ENCODE measurements around the gene SLFN14. TPM values are rescaled to one million over a fixed set of nuclear protein-coding genes. Genes with fewer than 3 reads are reported as not detected.
"Not testable (repeated sequence)": the region's sequence is repeated elsewhere in the genome, so short reads cannot be mapped to it uniquely, and the experiment has no call there.

Gene SLFN14
- polyA plus RNA-seq, 3 donors from 2014 or later = 0.10 to 0.50 TPM; not detected in 1

DNA sequence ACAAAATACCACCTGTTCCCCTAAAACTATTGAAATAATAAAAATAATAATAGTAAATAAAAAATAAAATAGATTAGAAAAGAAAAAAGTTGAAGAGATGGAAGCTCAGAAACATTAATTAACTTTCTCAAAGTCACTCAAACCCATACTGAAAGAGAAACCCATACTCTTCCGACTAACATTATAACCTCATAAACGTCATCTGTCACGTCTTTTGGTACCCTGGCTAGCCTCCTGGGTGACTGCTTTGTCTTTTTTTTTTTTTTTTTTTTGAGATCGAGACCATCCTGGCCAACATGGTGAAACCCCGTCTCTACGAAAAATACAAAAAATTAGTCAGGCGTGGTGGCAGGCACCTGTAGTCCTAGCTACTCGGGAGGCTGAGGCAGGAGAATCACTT lies 30.8 kb downstream of the SLFN14 start:
- Mint-ChIP-seq H3K27me3 (ENCODE audit: low read depth in 3 of 3) (peaks cover 0 to 12% (median 8%) of the 10 kb centered on the region in 3 donors), H3K9me3 (no peaks in the 10 kb centered on the region), H3K36me3 (peaks cover 16 to 22% (median 18%) of the 10 kb centered on the region in 3 donors), H3K4me3 (peak overlapping the region; percentile 70 to 89 (median 80)), H3K4me1 (peaks cover 90 to 91% of the 10 kb centered on the region in 2 donors), H3K27ac (peak overlapping the region; percentile 91 to 98 (median 98))
- DNase-seq = peak; percentile 66 to 78 (median 67)

DNA sequence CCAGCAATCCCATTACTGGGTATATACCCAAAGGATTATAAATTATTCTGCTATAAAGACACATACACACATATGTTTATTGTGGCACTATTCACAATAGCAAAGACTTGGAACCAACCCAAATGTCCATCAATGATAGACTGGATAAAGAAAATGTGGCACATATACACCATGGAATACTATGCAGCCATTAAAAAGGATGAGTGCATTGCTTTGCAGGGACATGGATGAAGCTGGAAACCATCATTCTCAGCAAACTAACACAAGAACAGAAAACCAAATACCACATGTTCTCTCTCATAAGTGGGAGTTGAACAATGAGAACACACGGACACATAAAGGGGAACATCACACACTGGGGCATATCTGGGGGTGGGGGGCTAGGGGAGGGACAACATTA lies 31.3 kb downstream of the SLFN14 start:
- Mint-ChIP-seq H3K27ac (peak overlapping the region; percentile 91 to 98 (median 94)), H3K4me1 (peaks cover 90 to 91% of the 10 kb centered on the region in 2 donors)

DNA sequence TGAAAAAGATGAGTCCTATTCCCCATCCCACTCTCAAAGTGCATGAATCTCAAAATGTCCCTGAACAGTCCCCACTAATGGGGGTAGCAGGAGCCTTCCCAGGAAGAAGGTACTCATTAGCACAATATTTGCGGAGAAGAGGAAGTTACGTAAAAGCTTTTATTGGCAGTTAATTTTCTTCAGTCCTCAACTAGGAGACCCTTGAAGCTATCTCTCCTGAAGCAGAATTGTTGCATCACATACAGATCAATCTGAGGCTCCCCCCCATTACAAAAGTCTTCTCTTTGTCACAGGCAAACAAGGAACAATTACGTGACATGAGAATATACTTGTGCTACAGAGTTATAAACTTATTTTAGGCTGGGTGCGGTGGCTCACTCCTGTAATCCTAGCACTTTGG lies 37.3 kb downstream of the SLFN14 start:
- Mint-ChIP-seq H3K4me3 (peak overlapping the region; percentile 62 to 92 (median 70)), H3K4me1 (peaks cover 97 to 100% of the 10 kb centered on the region in 2 donors), H3K27me3 (ENCODE audit: low read depth in 3 of 3) (peaks cover 0 to 3% (median 3%) of the 10 kb centered on the region in 3 donors), H3K27ac (peak overlapping the region; percentile 91 to 98 (median 94)), H3K36me3 (peaks cover 12 to 20% (median 13%) of the 10 kb centered on the region in 3 donors), H3K9me3 (no peaks in the 10 kb centered on the region)
- DNase-seq = no peak

More for the DNA sequence above, 31.3 kb downstream of the SLFN14 start:
- not testable (repeated sequence) for H3K9me3 Mint-ChIP-seq, DNase-seq
- Mint-ChIP-seq H3K36me3 (peaks cover 11 to 17% (median 13%) of the 10 kb centered on the region in 3 donors), H3K4me3 (peak overlapping the region in 4 of 5 donors; percentile 21 to 80 (median 74)), H3K27me3 (ENCODE audit: low read depth in 3 of 3) (peaks cover 0 to 10% (median 8%) of the 10 kb centered on the region in 3 donors)

DNA sequence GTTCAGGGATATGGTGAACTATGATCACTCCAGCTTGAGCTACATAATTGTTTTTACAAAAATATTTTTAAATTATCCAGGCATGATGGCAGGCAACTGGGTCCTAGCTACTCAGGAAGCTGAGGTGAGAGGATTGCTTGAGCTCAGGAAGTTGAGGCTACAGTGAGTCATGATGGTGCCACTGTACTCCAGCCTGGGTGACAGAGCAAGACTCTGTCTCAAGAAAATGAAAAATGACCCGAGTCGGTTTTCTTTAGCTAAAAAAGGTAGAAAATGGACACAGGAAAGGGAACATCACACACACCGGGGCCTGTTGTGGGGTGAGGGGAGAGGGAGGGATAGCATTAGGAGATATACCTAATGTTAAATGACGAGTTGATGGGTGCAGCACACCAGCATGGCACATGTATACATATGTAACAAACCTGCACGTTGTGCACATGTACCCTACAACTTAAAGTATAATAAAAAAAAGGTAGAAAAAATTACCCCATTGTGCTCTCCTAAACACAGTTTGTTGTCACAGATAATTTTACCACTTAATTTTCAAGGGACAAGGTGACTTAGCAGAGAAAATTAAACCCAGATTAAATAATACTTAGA lies 38.9 kb downstream of the SLFN14 start:
- Mint-ChIP-seq H3K27ac (peak overlapping the region; percentile 91 to 97 (median 95)), H3K36me3 (peaks cover 14 to 19% (median 16%) of the 10 kb centered on the region in 3 donors), H3K4me3 (peak overlapping the region; percentile 75 to 86 (median 80)), H3K4me1 (peaks cover 97 to 100% of the 10 kb centered on the region in 2 donors)
- not testable (repeated sequence) for H3K9me3 Mint-ChIP-seq; H3K27me3 Mint-ChIP-seq (ENCODE audit: low read depth in 3 of 3)
- DNase-seq = peak; percentile 67 to 71 (median 71)

DNA sequence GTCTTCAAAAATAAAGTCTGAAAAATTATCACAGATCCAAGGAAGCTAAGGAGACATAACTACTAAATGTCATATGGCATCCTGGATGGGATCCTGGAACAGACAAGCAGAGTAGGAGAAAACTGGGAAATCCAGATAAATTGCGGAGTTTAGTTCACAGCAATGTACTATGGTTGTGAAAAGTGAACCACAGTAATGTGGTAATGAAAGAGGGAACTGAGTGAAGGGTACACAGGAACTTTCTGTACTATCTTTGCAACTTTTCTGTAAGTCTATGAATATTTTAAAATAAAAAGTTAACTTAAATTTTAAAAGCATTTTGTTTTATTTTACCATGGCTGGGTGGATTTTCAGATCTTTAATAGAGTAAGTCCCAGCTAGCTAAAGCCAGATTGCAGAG lies 39.5 kb downstream of the SLFN14 start:
- peaks cover 0 to 7% (median 4%) of the 10 kb centered on the region in 3 donors for H3K27me3 Mint-ChIP-seq (ENCODE audit: low read depth in 3 of 3)
- no peak for DNase-seq
- H3K27ac Mint-ChIP-seq = peak overlapping the region; percentile 91 to 97 (median 95)
- H3K36me3 Mint-ChIP-seq = peaks cover 14 to 19% (median 16%) of the 10 kb centered on the region in 3 donors
- peak overlapping the region; percentile 75 to 86 (median 80) for H3K4me3 Mint-ChIP-seq
- no peaks in the 10 kb centered on the region for H3K9me3 Mint-ChIP-seq
- peaks cover 95 to 100% of the 10 kb centered on the region in 2 donors for H3K4me1 Mint-ChIP-seq

DNA sequence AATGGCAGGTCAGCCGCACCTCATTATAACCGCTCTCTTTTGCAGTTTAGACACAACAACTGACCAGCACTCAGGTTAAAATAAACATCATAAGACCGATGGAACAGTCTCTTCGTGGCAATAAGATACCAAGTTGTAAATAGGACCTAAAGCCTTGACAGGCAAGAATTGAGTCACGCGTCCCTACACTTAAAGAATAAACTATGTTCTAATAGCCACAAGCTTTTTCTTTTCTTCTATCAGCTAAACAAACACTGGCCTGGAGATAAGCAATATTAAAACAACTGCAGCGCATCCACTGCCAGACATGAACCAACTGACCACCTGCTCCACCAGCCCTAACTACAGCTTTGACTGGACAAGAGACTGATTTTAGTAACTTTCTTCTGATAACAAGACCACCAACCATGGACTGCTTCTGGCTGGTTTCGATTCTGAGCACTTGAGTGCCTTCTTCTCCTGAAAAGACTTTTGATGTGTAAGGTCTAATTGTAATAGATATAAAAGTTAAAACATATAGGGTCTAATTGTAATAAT lies 40.6 kb downstream of the SLFN14 start:
- H3K27ac Mint-ChIP-seq = peak overlapping the region; percentile 88 to 96 (median 92)
- peak overlapping the region; percentile 66 to 86 (median 69) for H3K4me3 Mint-ChIP-seq
- peaks cover 0 to 7% (median 4%) of the 10 kb centered on the region in 3 donors for H3K27me3 Mint-ChIP-seq (ENCODE audit: low read depth in 3 of 3)
- DNase-seq = no peak
- peaks cover 95 to 100% of the 10 kb centered on the region in 2 donors for H3K4me1 Mint-ChIP-seq
- peaks cover 14 to 24% (median 16%) of the 10 kb centered on the region in 3 donors for H3K36me3 Mint-ChIP-seq
- no peaks in the 10 kb centered on the region for H3K9me3 Mint-ChIP-seq

DNA sequence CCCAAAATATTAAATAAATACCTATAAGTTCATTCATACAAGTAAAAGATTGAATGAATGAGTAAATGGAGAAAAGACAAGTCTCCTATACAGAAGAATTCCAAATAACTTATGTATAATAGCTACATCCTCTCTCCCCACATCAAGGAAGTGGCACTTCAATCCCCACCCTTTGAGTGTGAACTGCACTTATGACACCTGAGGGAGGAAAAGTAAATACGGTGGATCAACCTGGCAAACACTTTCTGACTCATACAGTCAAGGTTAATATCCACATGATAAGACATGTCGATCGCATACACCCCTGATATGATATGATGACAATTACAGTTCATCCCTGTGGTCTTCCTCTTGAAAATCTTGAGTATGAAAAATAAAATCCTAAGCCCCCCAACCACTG lies 41.2 kb downstream of the SLFN14 start:
- H3K27ac Mint-ChIP-seq = peak overlapping the region; percentile 88 to 96 (median 92)
- DNase-seq = no peak

DNA sequence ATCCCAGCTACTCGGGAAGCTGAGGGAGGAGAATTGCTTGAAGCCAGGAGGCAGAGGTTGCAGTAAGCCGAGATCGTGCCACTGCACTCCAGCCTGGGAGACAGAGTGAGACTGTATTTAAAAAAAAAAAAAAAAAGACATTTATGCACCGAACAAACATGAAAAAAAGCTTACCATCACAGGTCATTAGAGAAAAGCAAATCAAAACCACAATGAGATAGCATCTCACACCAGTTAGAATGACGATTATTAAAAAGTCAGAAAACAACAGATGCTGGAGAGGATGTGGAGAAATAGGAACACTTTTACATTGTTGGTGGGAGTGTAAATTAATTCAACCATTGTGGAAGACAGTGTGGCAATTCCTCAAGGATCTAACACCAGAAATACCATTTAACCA lies 42.2 kb downstream of the SLFN14 start:
- H3K9me3 Mint-ChIP-seq; H3K27me3 Mint-ChIP-seq (ENCODE audit: low read depth in 3 of 3): not testable (repeated sequence)
- Mint-ChIP-seq H3K4me1 (peaks cover 94 to 100% of the 10 kb centered on the region in 2 donors), H3K36me3 (peaks cover 14 to 39% (median 24%) of the 10 kb centered on the region in 3 donors), H3K27ac (peak overlapping the region; percentile 88 to 97 (median 94)), H3K4me3 (peak overlapping the region; percentile 67 to 86 (median 70))
- DNase-seq = peak; percentile 50 to 67 (median 53)

More for the DNA sequence above, 41.2 kb downstream of the SLFN14 start:
- peaks cover 0 to 7% (median 4%) of the 10 kb centered on the region in 3 donors for H3K27me3 Mint-ChIP-seq (ENCODE audit: low read depth in 3 of 3)
- H3K36me3 Mint-ChIP-seq = peaks cover 14 to 29% (median 16%) of the 10 kb centered on the region in 3 donors
- peaks cover 94 to 100% of the 10 kb centered on the region in 2 donors for H3K4me1 Mint-ChIP-seq
- H3K9me3 Mint-ChIP-seq = no peaks in the 10 kb centered on the region
- peak overlapping the region; percentile 66 to 86 (median 69) for H3K4me3 Mint-ChIP-seq

DNA sequence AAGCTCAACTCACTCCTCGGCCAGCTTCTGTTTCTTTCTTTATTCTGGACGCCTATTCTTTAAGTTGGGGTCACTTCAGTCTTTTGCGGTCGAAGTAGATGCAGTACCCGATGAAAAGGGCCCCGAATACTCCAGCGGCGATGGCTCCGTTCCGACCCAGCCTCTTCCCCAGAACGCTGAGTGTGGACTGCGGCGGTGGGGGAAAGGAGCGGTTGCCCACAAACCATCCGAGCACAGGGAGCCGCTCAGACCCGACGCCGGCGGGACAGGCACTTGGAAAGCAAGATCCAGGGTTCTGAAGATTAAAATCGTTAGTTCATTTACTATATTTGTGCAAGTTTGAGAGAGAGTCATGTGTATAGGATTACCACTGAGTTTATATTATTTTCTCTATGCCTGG lies 45.6 kb downstream of the SLFN14 start:
- no peaks in the 10 kb centered on the region for H3K9me3 Mint-ChIP-seq
- peak overlapping the region; percentile 13 to 44 (median 31) for H3K4me3 Mint-ChIP-seq
- peaks cover 0 to 12% (median 12%) of the 10 kb centered on the region in 3 donors for H3K27me3 Mint-ChIP-seq (ENCODE audit: low read depth in 3 of 3)
- H3K4me1 Mint-ChIP-seq = peaks cover 89 to 100% of the 10 kb centered on the region in 2 donors
- peak overlapping the region; percentile 43 to 95 (median 89) for H3K27ac Mint-ChIP-seq
- no peak for DNase-seq
- H3K36me3 Mint-ChIP-seq = peaks cover 26 to 47% (median 43%) of the 10 kb centered on the region in 3 donors

DNA sequence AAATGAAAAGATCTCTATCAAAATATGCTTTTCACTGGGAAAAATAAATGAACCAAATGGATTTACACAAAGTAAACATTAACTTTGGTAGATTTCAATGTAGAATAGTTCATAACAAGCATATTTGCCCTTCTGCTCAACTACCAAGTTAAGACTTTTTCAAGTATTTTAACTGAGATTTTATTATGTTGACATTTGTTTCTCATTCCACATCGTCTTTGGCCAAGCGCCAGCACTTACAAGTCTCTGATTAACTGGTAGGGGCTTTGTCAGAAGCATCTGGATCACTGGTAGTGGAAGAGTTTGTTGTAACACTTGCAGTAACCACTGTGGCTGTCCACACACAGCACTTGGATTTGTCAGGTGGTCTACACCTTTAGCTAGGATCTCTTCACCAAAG lies 46.1 kb downstream of the SLFN14 start:
- H3K4me1 Mint-ChIP-seq = peaks cover 88 to 100% of the 10 kb centered on the region in 2 donors
- H3K27me3 Mint-ChIP-seq (ENCODE audit: low read depth in 3 of 3) = peaks cover 0 to 12% (median 12%) of the 10 kb centered on the region in 3 donors
- DNase-seq = no peak
- peaks cover 26 to 51% (median 46%) of the 10 kb centered on the region in 3 donors for H3K36me3 Mint-ChIP-seq
- peak overlapping the region; percentile 43 to 95 (median 89) for H3K27ac Mint-ChIP-seq
- H3K4me3 Mint-ChIP-seq = peak overlapping the region in 2 of 5 donors; percentile 13 to 44
- H3K9me3 Mint-ChIP-seq = no peaks in the 10 kb centered on the region

Other genes with a start within 250 kb of the SLFN14 start
- 10 to 100 TPM in 1 of 3 donors, 1 to 10 TPM in 2; 1.8 to 12.6 (median 7.0) TPM for gene SLFN11, start 187.2 kb downstream of the SLFN14 start, polyA plus RNA-seq
- gene SLFN12, start 128.3 kb downstream of the SLFN14 start, polyA plus RNA-seq = 10 to 100 TPM in 1 of 3 donors, 1 to 10 TPM in 1, under 1 TPM in 1; 0.44 to 10.5 (median 6.3) TPM
- gene SLFN13, start 112.1 kb downstream of the SLFN14 start, polyA plus RNA-seq = 10 to 100 TPM; 11.8 to 41.8 (median 39.2) TPM
- gene SLFN12L, start 23.1 kb downstream of the SLFN14 start, polyA plus RNA-seq = 10 to 100 TPM; 14.8 to 28.8 (median 27.4) TPM
- 1 to 10 TPM in 2 of 3 donors, not detected in 1; 1.7 to 2.0 TPM for gene PEX12, start 17.8 kb upstream of the SLFN14 start, polyA plus RNA-seq
- gene AP2B1, start 26.5 kb upstream of the SLFN14 start, polyA plus RNA-seq = 10 to 100 TPM; 43.7 to 79.9 (median 51.4) TPM
- gene RASL10B, start 170.8 kb upstream of the SLFN14 start, polyA plus RNA-seq = not detected
- not detected for gene GAS2L2, start 192.4 kb upstream of the SLFN14 start, polyA plus RNA-seq
- under 1 TPM in 2 of 3 donors, not detected in 1; 0.28 to 0.34 TPM for gene C17orf50, start 200.1 kb upstream of the SLFN14 start, polyA plus RNA-seq
- gene MMP28, start 234.8 kb upstream of the SLFN14 start, polyA plus RNA-seq = not detected
- gene TAF15, start 248.7 kb upstream of the SLFN14 start, polyA plus RNA-seq = 10 to 100 TPM in 2 of 3 donors, 1 to 10 TPM in 1; 9.4 to 35.5 (median 10.3) TPM

Measured in immature natural killer cell (primary cell).